Measurements from ENCODE around the gene NFAT5. TPM values are rescaled to one million over a fixed set of nuclear protein-coding genes. Genes with fewer than 3 reads are reported as not detected.
"Not testable (repeated sequence)": the region's sequence is repeated elsewhere in the genome, so short reads cannot be mapped to it uniquely, and the experiment has no call there.

The NFAT5 gene
- total and polyA plus RNA-seq, 7 experiments from 2014 or later = 7.7 to 35.5 (median 29.3) TPM

- no peaks in the 10 kb centered on the region for H3K27me3 ChIP-seq (ENCODE audit: control insufficient read depth in 2 of 2, insufficient read depth in 2 of 2, low read length in 2 of 2)
- H3K4me1 ChIP-seq (ENCODE audit: control insufficient read depth in 2 of 2, insufficient read depth in 2 of 2, low read length in 2 of 2) = peaks cover 0 to 5% of the 10 kb centered on the region in 2 donors
- ATAC-seq (no peak), DNase-seq (no peak)
- H3K27ac ChIP-seq (ENCODE audit: low read depth, low read length) = no peak overlapping the region
- no peaks in the 10 kb centered on the region for H3K36me3 Mint-ChIP-seq
- H3K27me3 Mint-ChIP-seq = peaks cover 0 to 6% (median 5%) of the 10 kb centered on the region in 5 donors
- no peaks in the 10 kb centered on the region for H3K9me3 ChIP-seq (ENCODE audit: control insufficient read depth in 2 of 3, low read length in 3 of 3)
- H3K36me3 ChIP-seq (ENCODE audit: control insufficient read depth in 2 of 3, insufficient read depth in 3 of 3, low read length in 3 of 3) = no peaks in the 10 kb centered on the region
- no peak overlapping the region for H3K4me3 ChIP-seq (ENCODE audit: low read length)
- H3K4me1 Mint-ChIP-seq = peaks cover 0 to 9% (median 7%) of the 10 kb centered on the region in 7 donors
- H3K27ac Mint-ChIP-seq = no peak overlapping the region
- intact Hi-C loops (cut with micrococcal nuclease) = no loop called here
- ChIA-PET CTCF (no interaction called here), POLR2A (no interaction called here)
- no peak overlapping the region for H3K4me3 Mint-ChIP-seq
- no peaks in the 10 kb centered on the region for H3K9me3 Mint-ChIP-seq
Observed at GRCh38 chr16:69535123-69536050, 30.4 kb upstream of the NFAT5 start.

- Histone ChIP-seq H3K4me3 (ENCODE audit: low read length) (no peak overlapping the region), H3K4me1 (ENCODE audit: control insufficient read depth in 2 of 2, insufficient read depth in 2 of 2, low read length in 2 of 2) (no peaks in the 10 kb centered on the region), H3K27me3 (ENCODE audit: control insufficient read depth in 2 of 2, insufficient read depth in 2 of 2, low read length in 2 of 2) (no peaks in the 10 kb centered on the region), H3K27ac (ENCODE audit: low read depth, low read length) (no peak overlapping the region), H3K9me3 (ENCODE audit: control insufficient read depth in 2 of 3, low read length in 3 of 3) (no peaks in the 10 kb centered on the region), H3K36me3 (ENCODE audit: control insufficient read depth in 2 of 3, insufficient read depth in 3 of 3, low read length in 3 of 3) (no peaks in the 10 kb centered on the region)
- CTCF ChIA-PET = no interaction called here
- H3K9me3 Mint-ChIP-seq = no peaks in the 10 kb centered on the region
- no peak for ATAC-seq
- POLR2A ChIA-PET = no interaction called here
- intact Hi-C loops (cut with micrococcal nuclease) = no loop called here
- H3K27me3 Mint-ChIP-seq = peaks cover 0 to 6% (median 4%) of the 10 kb centered on the region in 5 donors
- DNase-seq = no peak
- H3K36me3 Mint-ChIP-seq = no peaks in the 10 kb centered on the region
- H3K4me1 Mint-ChIP-seq = peaks cover 0 to 2% (median 0%) of the 10 kb centered on the region in 7 donors
- no peak overlapping the region for H3K4me3 Mint-ChIP-seq
- no peak overlapping the region for H3K27ac Mint-ChIP-seq
Observed at GRCh38 chr16:69537706-69538080, 28.1 kb upstream of the NFAT5 start.

GRCh38 chr16:69538808-69539207 lies 27.0 kb upstream of the NFAT5 start:
- H3K27ac Mint-ChIP-seq = no peak overlapping the region
- no peaks in the 10 kb centered on the region for H3K36me3 Mint-ChIP-seq
- H3K4me3 Mint-ChIP-seq = no peak overlapping the region
- no peaks in the 10 kb centered on the region for H3K4me1 ChIP-seq (ENCODE audit: control insufficient read depth in 2 of 2, insufficient read depth in 2 of 2, low read length in 2 of 2)
- no peaks in the 10 kb centered on the region for H3K27me3 ChIP-seq (ENCODE audit: control insufficient read depth in 2 of 2, insufficient read depth in 2 of 2, low read length in 2 of 2)
- no peak for ATAC-seq
- no peaks in the 10 kb centered on the region for H3K9me3 ChIP-seq (ENCODE audit: control insufficient read depth in 2 of 3, low read length in 3 of 3)
- H3K9me3 Mint-ChIP-seq = no peaks in the 10 kb centered on the region
- ChIA-PET CTCF (interaction anchor here (0.6 kb wide), 1 partner anchor 29 kb away, joined by 4 read pairs; no protein-coding TSS in a partner anchor), POLR2A (interaction anchor here (0.7 kb wide), 1 partner anchor 487 kb away, joined by 3 read pairs; no protein-coding TSS in a partner anchor)
- peaks cover 0 to 10% (median 5%) of the 10 kb centered on the region in 5 donors for H3K27me3 Mint-ChIP-seq
- no peak for DNase-seq
- peaks cover 0 to 2% (median 0%) of the 10 kb centered on the region in 7 donors for H3K4me1 Mint-ChIP-seq
- no peaks in the 10 kb centered on the region for H3K36me3 ChIP-seq (ENCODE audit: control insufficient read depth in 2 of 3, insufficient read depth in 3 of 3, low read length in 3 of 3)
- H3K27ac ChIP-seq (ENCODE audit: low read depth, low read length) = no peak overlapping the region
- intact Hi-C loops (cut with micrococcal nuclease) = no loop called here
- H3K4me3 ChIP-seq (ENCODE audit: low read length) = no peak overlapping the region

GRCh38 chr16:69542974-69543373 lies 22.8 kb upstream of the NFAT5 start:
- no peak overlapping the region for H3K4me3 Mint-ChIP-seq
- no peak for ATAC-seq
- intact Hi-C loops (cut with micrococcal nuclease) = no loop called here
- ChIA-PET CTCF (no interaction called here), POLR2A (no interaction called here)
- Histone ChIP-seq H3K4me3 (ENCODE audit: low read length) (no peak overlapping the region), H3K36me3 (ENCODE audit: control insufficient read depth in 2 of 3, insufficient read depth in 3 of 3, low read length in 3 of 3) (no peaks in the 10 kb centered on the region), H3K9me3 (ENCODE audit: control insufficient read depth in 2 of 3, low read length in 3 of 3) (no peaks in the 10 kb centered on the region), H3K27ac (ENCODE audit: low read depth, low read length) (no peak overlapping the region), H3K4me1 (ENCODE audit: control insufficient read depth in 2 of 2, insufficient read depth in 2 of 2, low read length in 2 of 2) (no peaks in the 10 kb centered on the region), H3K27me3 (ENCODE audit: control insufficient read depth in 2 of 2, insufficient read depth in 2 of 2, low read length in 2 of 2) (no peaks in the 10 kb centered on the region)
- H3K4me1 Mint-ChIP-seq = no peaks in the 10 kb centered on the region
- H3K36me3 Mint-ChIP-seq = no peaks in the 10 kb centered on the region
- peaks cover 0 to 8% (median 0%) of the 10 kb centered on the region in 5 donors for H3K27me3 Mint-ChIP-seq
- no peaks in the 10 kb centered on the region for H3K9me3 Mint-ChIP-seq
- no peak overlapping the region for H3K27ac Mint-ChIP-seq
- DNase-seq = no peak

GRCh38 chr16:69544088-69544487 lies 21.7 kb upstream of the NFAT5 start:
- Histone ChIP-seq H3K27ac (ENCODE audit: low read depth, low read length) (no peak overlapping the region), H3K36me3 (ENCODE audit: control insufficient read depth in 2 of 3, insufficient read depth in 3 of 3, low read length in 3 of 3) (no peaks in the 10 kb centered on the region), H3K4me3 (ENCODE audit: low read length) (no peak overlapping the region), H3K9me3 (ENCODE audit: control insufficient read depth in 2 of 3, low read length in 3 of 3) (no peaks in the 10 kb centered on the region), H3K27me3 (ENCODE audit: control insufficient read depth in 2 of 2, insufficient read depth in 2 of 2, low read length in 2 of 2) (no peaks in the 10 kb centered on the region), H3K4me1 (ENCODE audit: control insufficient read depth in 2 of 2, insufficient read depth in 2 of 2, low read length in 2 of 2) (no peaks in the 10 kb centered on the region)
- H3K4me1 Mint-ChIP-seq = no peaks in the 10 kb centered on the region
- H3K36me3 Mint-ChIP-seq = no peaks in the 10 kb centered on the region
- peaks cover 0 to 16% (median 0%) of the 10 kb centered on the region in 5 donors for H3K27me3 Mint-ChIP-seq
- ChIA-PET CTCF (no interaction called here), POLR2A (no interaction called here)
- H3K9me3 Mint-ChIP-seq = no peaks in the 10 kb centered on the region
- intact Hi-C loops (cut with micrococcal nuclease) = no loop called here
- DNase-seq = no peak
- no peak for ATAC-seq
- no peak overlapping the region for H3K27ac Mint-ChIP-seq
- no peak overlapping the region for H3K4me3 Mint-ChIP-seq

GRCh38 chr16:69546663-69547062 lies 19.1 kb upstream of the NFAT5 start:
- H3K27me3 ChIP-seq (ENCODE audit: control insufficient read depth in 2 of 2, insufficient read depth in 2 of 2, low read length in 2 of 2); POLR2A ChIA-PET; H3K36me3 Mint-ChIP-seq; H3K4me3 ChIP-seq (ENCODE audit: low read length); H3K27ac Mint-ChIP-seq; DNase-seq; ATAC-seq; H3K4me3 Mint-ChIP-seq; H3K9me3 Mint-ChIP-seq; intact Hi-C loops (cut with micrococcal nuclease); H3K9me3 ChIP-seq (ENCODE audit: control insufficient read depth in 2 of 3, low read length in 3 of 3); H3K27ac ChIP-seq (ENCODE audit: low read depth, low read length); H3K4me1 ChIP-seq (ENCODE audit: control insufficient read depth in 2 of 2, insufficient read depth in 2 of 2, low read length in 2 of 2); H3K36me3 ChIP-seq (ENCODE audit: control insufficient read depth in 2 of 3, insufficient read depth in 3 of 3, low read length in 3 of 3); CTCF ChIA-PET; H3K4me1 Mint-ChIP-seq: not testable (repeated sequence)
- H3K27me3 Mint-ChIP-seq = peaks cover 0 to 16% (median 0%) of the 10 kb centered on the region in 5 donors

- DNase-seq (no peak), ATAC-seq (no peak)
- POLR2A ChIA-PET = no interaction called here
- Histone ChIP-seq H3K4me3 (ENCODE audit: low read length) (no peak overlapping the region), H3K27me3 (ENCODE audit: control insufficient read depth in 2 of 2, insufficient read depth in 2 of 2, low read length in 2 of 2) (no peaks in the 10 kb centered on the region), H3K27ac (ENCODE audit: low read depth, low read length) (no peak overlapping the region), H3K36me3 (ENCODE audit: control insufficient read depth in 2 of 3, insufficient read depth in 3 of 3, low read length in 3 of 3) (no peaks in the 10 kb centered on the region), H3K9me3 (ENCODE audit: control insufficient read depth in 2 of 3, low read length in 3 of 3) (no peaks in the 10 kb centered on the region), H3K4me1 (ENCODE audit: control insufficient read depth in 2 of 2, insufficient read depth in 2 of 2, low read length in 2 of 2) (no peaks in the 10 kb centered on the region)
- peaks cover 0 to 6% (median 0%) of the 10 kb centered on the region in 5 donors for H3K36me3 Mint-ChIP-seq
- H3K4me1 Mint-ChIP-seq = peaks cover 4 to 16% (median 8%) of the 10 kb centered on the region in 7 donors
- intact Hi-C loops (cut with micrococcal nuclease) = no loop called here
- no peak overlapping the region for H3K4me3 Mint-ChIP-seq
- no peak overlapping the region for H3K27ac Mint-ChIP-seq
- peaks cover 0 to 5% (median 0%) of the 10 kb centered on the region in 11 donors for H3K9me3 Mint-ChIP-seq
- CTCF ChIA-PET = no interaction called here
- peaks cover 0 to 7% (median 0%) of the 10 kb centered on the region in 5 donors for H3K27me3 Mint-ChIP-seq
Observed at GRCh38 chr16:69553332-69553731, 12.4 kb upstream of the NFAT5 start.

Data from naive thymus-derived CD4-positive, alpha-beta T cell (primary cell).